Epithelial cell of esophagus (primary cell): Measurements from ENCODE around the gene ATP10A.

ENCODE experiments used
- DNase-seq: peaks from one replicate; pipeline ENCODE4 v3.0.0; 2010; ENCODE audit warnings: low read depth
- H3K4me3 ChIP-seq: 2 replicates; pipeline ENCODE4 v1.5.1; 2011; ENCODE audit warnings: mild to moderate bottlenecking, low read length, control low read depth
- CTCF ChIP-seq: IDR thresholded peaks from 2 replicates; pipeline ENCODE4 v1.5.1; 2011; ENCODE audit warnings: low read depth, mild to moderate bottlenecking, low read length, control low read depth, inconsistent platforms; ENCODE audit not compliant: insufficient read depth; ENCODE audit errors: missing control alignments

ATP10A gene

GRCh38 chr15:25706176-25706955 is 156.8 kb downstream of the ATP10A start:
- no peak overlapping the region for H3K4me3 ChIP-seq
- no peak for TF ChIP-seq CTCF
- no peak for DNase-seq

- TF ChIP-seq CTCF = no peak
- H3K4me3 ChIP-seq = no peak overlapping the region
- DNase-seq = no peak
Measured at GRCh38 chr15:25705433-25706115, 157.6 kb downstream of the ATP10A start.

- no peak for TF ChIP-seq CTCF
- H3K4me3 ChIP-seq = no peak overlapping the region
- no peak for DNase-seq
Measured at GRCh38 chr15:25703726-25704125, 159.4 kb downstream of the ATP10A start.

GRCh38 chr15:25701721-25702465 is 161.2 kb downstream of the ATP10A start:
- no peak overlapping the region for H3K4me3 ChIP-seq
- no peak for TF ChIP-seq CTCF
- DNase-seq = no peak

- TF ChIP-seq CTCF = no peak
- DNase-seq = no peak
- no peak overlapping the region for H3K4me3 ChIP-seq
Measured at GRCh38 chr15:25700916-25701315, 162.2 kb downstream of the ATP10A start.

- no peak overlapping the region for H3K4me3 ChIP-seq
- DNase-seq = no peak
- TF ChIP-seq CTCF = no peak
Measured at GRCh38 chr15:25697586-25697985, 165.5 kb downstream of the ATP10A start.
